HepG2 (cell line): ENCODE results near the gene ZNF48.

Source experiments
- ARID2 ChIP-seq: sonication (generic); formaldehyde crosslinking; IDR thresholded peaks from 2 replicates; pipeline ENCODE4 v1.8.1; 2022; ENCODE audit warnings: mild to moderate bottlenecking, missing genetic modification reagents, borderline replicate concordance
- CBX2 ChIP-seq, 2 experiments: fragments of 200-600 bp in 1 of 2; sonication (generic); formaldehyde crosslinking in 1 of 2; IDR thresholded peaks; 2 replicates each; pipeline versions ENCODE4 v1.7.0 to v1.8.1; 2018 to 2022; ENCODE audit warnings: low read depth in 2 of 2, low read length in 1 of 2, mild to moderate bottlenecking in 1 of 2, missing genetic modification reagents in 1 of 2
- CENPT ChIP-seq: sonication (generic); formaldehyde crosslinking; IDR thresholded peaks from 2 replicates; pipeline ENCODE4 v1.8.0; 2022; ENCODE audit warnings: low read depth, mild to moderate bottlenecking, moderate library complexity, missing genetic modification reagents
- HMG20A ChIP-seq: IDR thresholded peaks from 2 replicates; pipeline ENCODE4 v1.6.1; 2016; ENCODE audit warnings: borderline replicate concordance
- JUND ChIP-seq: sonication (generic); formaldehyde crosslinking; IDR thresholded peaks from 2 replicates; pipeline ENCODE4 v1.8.0; 2022; ENCODE audit warnings: mild to moderate bottlenecking, missing genetic modification reagents
- TEAD3 ChIP-seq: optimal IDR thresholded peaks from 2 replicates; pipeline ENCODE3; 2016; ENCODE audit warnings: borderline replicate concordance
- ZNF317 ChIP-seq: sonication (generic); formaldehyde crosslinking; IDR thresholded peaks from 2 replicates; pipeline ENCODE4 v1.5.0; 2020; ENCODE audit warnings: mild to moderate bottlenecking, missing genetic modification reagents
- ZNF549 ChIP-seq: sonication (generic); formaldehyde crosslinking; IDR thresholded peaks from 2 replicates; pipeline ENCODE4 v1.5.0; 2020; ENCODE audit warnings: missing genetic modification reagents
- ZNF816 ChIP-seq: sonication (generic); formaldehyde crosslinking; IDR thresholded peaks from 2 replicates; pipeline ENCODE4 v1.8.0; 2022; ENCODE audit warnings: missing genetic modification reagents, mild to moderate bottlenecking, borderline replicate concordance
- TF ChIP-seq, protein P1 (sequence below): sonication (generic); formaldehyde crosslinking; IDR thresholded peaks from 2 replicates; pipeline ENCODE4 v1.5.0; 2020; ENCODE audit warnings: missing genetic modification reagents
- TF ChIP-seq, protein P2 (sequence below): sonication (generic); formaldehyde crosslinking; IDR thresholded peaks from 2 replicates; pipeline ENCODE4 v1.5.0; 2020; ENCODE audit warnings: mild to moderate bottlenecking, missing genetic modification reagents, moderate library complexity

DNA sequence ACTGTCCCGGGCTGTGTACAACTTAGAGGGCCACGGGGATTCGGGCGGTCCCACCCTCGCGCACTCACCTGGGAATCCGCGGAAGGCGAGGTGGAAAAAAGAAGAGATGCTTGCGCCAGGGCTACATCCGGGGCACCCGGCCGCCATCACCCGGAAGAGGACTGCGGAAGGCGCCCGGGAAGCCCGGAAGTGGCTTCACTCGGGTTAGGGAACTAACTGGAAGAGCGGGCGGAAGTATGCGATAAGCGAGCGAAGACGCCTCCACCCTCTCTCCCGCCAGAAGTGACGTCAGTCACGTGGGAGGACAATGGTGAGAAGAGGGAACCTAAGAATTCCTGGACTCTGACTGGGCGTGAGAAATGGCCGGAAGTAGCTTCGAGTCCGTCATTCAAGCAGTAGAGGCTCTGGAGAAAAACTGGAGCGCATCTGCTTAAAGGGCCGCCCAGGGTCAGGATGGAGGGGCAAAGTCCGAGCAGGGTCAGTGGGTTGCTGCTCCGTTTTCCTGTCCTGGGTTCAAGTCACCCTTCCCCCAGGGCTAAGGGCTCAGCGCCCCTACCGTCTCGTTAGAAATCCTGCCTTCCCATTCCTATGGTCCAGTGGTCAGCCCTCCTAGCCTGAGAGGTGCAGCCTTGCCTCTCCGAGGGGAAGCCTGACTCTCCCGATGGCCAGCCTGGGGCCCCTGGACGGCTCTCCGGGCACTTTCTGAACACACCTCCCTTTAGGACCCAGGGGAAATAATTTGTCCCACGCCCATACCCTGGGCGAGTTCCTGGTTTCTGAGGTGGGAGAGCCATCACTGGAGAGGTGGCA, 39.9 kb upstream of the ZNF48 start, which contains the start of gene CD2BP2:
- TF ChIP-seq CENPT (CRISPR knock-in tag) = 0 out of 2 replicates have a peak, but pooled peaks have one; percentile 13
- no peak; the same call in 1 of the 2 replicates for TF ChIP-seq ARID2 (CRISPR knock-in tag)
- no peak for TF ChIP-seq ZNF549 (CRISPR knock-in tag)
- no peak for TF ChIP-seq HMG20A (CRISPR knock-in tag)
- TF ChIP-seq TEAD3 = peak; percentile 90
- peak; percentile 23; the same call in 1 of the 2 replicates for TF ChIP-seq JUND (CRISPR knock-in tag)
- TF ChIP-seq, protein P1, sequence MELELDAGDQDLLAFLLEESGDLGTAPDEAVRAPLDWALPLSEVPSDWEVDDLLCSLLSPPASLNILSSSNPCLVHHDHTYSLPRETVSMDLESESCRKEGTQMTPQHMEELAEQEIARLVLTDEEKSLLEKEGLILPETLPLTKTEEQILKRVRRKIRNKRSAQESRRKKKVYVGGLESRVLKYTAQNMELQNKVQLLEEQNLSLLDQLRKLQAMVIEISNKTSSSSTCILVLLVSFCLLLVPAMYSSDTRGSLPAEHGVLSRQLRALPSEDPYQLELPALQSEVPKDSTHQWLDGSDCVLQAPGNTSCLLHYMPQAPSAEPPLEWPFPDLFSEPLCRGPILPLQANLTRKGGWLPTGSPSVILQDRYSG (CRISPR knock-in tag) = peak; percentile 67; the same call in 1 of the 2 replicates
- peak; percentile 95 for TF ChIP-seq ZNF816
- TF ChIP-seq CBX2 (IDR thresholded peaks at IDR 0.05; ENCODE audit: low read depth, low read length) = no peak
- no peak for TF ChIP-seq CBX2 (CRISPR knock-in tag; IDR thresholded peaks at IDR 0.05; ENCODE audit: low read depth)
- TF ChIP-seq, protein P2, sequence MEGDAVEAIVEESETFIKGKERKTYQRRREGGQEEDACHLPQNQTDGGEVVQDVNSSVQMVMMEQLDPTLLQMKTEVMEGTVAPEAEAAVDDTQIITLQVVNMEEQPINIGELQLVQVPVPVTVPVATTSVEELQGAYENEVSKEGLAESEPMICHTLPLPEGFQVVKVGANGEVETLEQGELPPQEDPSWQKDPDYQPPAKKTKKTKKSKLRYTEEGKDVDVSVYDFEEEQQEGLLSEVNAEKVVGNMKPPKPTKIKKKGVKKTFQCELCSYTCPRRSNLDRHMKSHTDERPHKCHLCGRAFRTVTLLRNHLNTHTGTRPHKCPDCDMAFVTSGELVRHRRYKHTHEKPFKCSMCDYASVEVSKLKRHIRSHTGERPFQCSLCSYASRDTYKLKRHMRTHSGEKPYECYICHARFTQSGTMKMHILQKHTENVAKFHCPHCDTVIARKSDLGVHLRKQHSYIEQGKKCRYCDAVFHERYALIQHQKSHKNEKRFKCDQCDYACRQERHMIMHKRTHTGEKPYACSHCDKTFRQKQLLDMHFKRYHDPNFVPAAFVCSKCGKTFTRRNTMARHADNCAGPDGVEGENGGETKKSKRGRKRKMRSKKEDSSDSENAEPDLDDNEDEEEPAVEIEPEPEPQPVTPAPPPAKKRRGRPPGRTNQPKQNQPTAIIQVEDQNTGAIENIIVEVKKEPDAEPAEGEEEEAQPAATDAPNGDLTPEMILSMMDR (CRISPR knock-in tag) = peak; percentile 45
- TF ChIP-seq ZNF317 (CRISPR knock-in tag) = peak; percentile 18; the same call in 1 of the 2 replicates
